ENCODE measurements around the gene CYP39A1. TPM values are rescaled to one million over a fixed set of nuclear protein-coding genes. Genes with fewer than 3 reads are reported as not detected.

Gene CYP39A1
- polyA plus RNA-seq, 3 donors from 2014 or later, result not detected

- Mint-ChIP-seq H3K27ac (no peak overlapping the region), H3K4me3 (no peak overlapping the region), H3K36me3 (no peaks in the 10 kb centered on the region), H3K4me1 (no peaks in the 10 kb centered on the region), H3K27me3 (ENCODE audit: low read depth in 3 of 3) (peaks cover 4 to 9% (median 9%) of the 10 kb centered on the region in 3 donors), H3K9me3 (peaks cover 0 to 6% (median 0%) of the 10 kb centered on the region in 6 donors)
- DNase-seq, result no peak
These were observed 60.6 kb downstream of the CYP39A1 start for GRCh38 chr6:46592046-46592445.

GRCh38 chr6:46590765-46591164 is 61.9 kb downstream of the CYP39A1 start:
- peaks cover 4 to 9% (median 6%) of the 10 kb centered on the region in 3 donors for H3K27me3 Mint-ChIP-seq (ENCODE audit: low read depth in 3 of 3)
- H3K9me3 Mint-ChIP-seq, result peaks cover 0 to 6% (median 0%) of the 10 kb centered on the region in 6 donors
- no peaks in the 10 kb centered on the region for H3K36me3 Mint-ChIP-seq
- H3K4me3 Mint-ChIP-seq, result no peak overlapping the region
- no peak for DNase-seq
- no peaks in the 10 kb centered on the region for H3K4me1 Mint-ChIP-seq
- no peak overlapping the region for H3K27ac Mint-ChIP-seq

- no peak overlapping the region for H3K27ac Mint-ChIP-seq
- no peak overlapping the region for H3K4me3 Mint-ChIP-seq
- H3K4me1 Mint-ChIP-seq, result no peaks in the 10 kb centered on the region
- peaks cover 0 to 2% (median 0%) of the 10 kb centered on the region in 6 donors for H3K9me3 Mint-ChIP-seq
- H3K36me3 Mint-ChIP-seq, result no peaks in the 10 kb centered on the region
- peaks cover 3 to 7% (median 4%) of the 10 kb centered on the region in 3 donors for H3K27me3 Mint-ChIP-seq (ENCODE audit: low read depth in 3 of 3)
- no peak for DNase-seq
These were observed 65.7 kb downstream of the CYP39A1 start for GRCh38 chr6:46586906-46587305.

GRCh38 chr6:46584586-46584985 is 68.0 kb downstream of the CYP39A1 start:
- Mint-ChIP-seq H3K4me1 (no peaks in the 10 kb centered on the region), H3K4me3 (no peak overlapping the region), H3K27me3 (ENCODE audit: low read depth in 3 of 3) (peaks cover 3 to 6% (median 4%) of the 10 kb centered on the region in 3 donors), H3K27ac (no peak overlapping the region), H3K36me3 (no peaks in the 10 kb centered on the region), H3K9me3 (peaks cover 0 to 2% (median 0%) of the 10 kb centered on the region in 6 donors)
- DNase-seq, result no peak

GRCh38 chr6:46583721-46584120 is 68.9 kb downstream of the CYP39A1 start:
- H3K27ac Mint-ChIP-seq, result no peak overlapping the region
- H3K9me3 Mint-ChIP-seq, result peaks cover 0 to 2% (median 0%) of the 10 kb centered on the region in 6 donors
- peaks cover 3 to 6% (median 4%) of the 10 kb centered on the region in 3 donors for H3K27me3 Mint-ChIP-seq (ENCODE audit: low read depth in 3 of 3)
- no peaks in the 10 kb centered on the region for H3K4me1 Mint-ChIP-seq
- H3K4me3 Mint-ChIP-seq, result no peak overlapping the region
- DNase-seq, result no peak
- no peaks in the 10 kb centered on the region for H3K36me3 Mint-ChIP-seq

GRCh38 chr6:46583081-46583480 is 69.5 kb downstream of the CYP39A1 start:
- no peak for DNase-seq
- no peaks in the 10 kb centered on the region for H3K4me1 Mint-ChIP-seq
- H3K27ac Mint-ChIP-seq, result no peak overlapping the region
- H3K27me3 Mint-ChIP-seq (ENCODE audit: low read depth in 3 of 3), result peaks cover 3 to 6% (median 4%) of the 10 kb centered on the region in 3 donors
- peaks cover 0 to 4% (median 0%) of the 10 kb centered on the region in 6 donors for H3K9me3 Mint-ChIP-seq
- no peak overlapping the region for H3K4me3 Mint-ChIP-seq
- no peaks in the 10 kb centered on the region for H3K36me3 Mint-ChIP-seq

GRCh38 chr6:46581459-46582177 is 71.0 kb downstream of the CYP39A1 start:
- Mint-ChIP-seq H3K27me3 (ENCODE audit: low read depth in 3 of 3) (peaks cover 3 to 6% (median 4%) of the 10 kb centered on the region in 3 donors), H3K27ac (no peak overlapping the region), H3K4me1 (no peaks in the 10 kb centered on the region), H3K4me3 (no peak overlapping the region), H3K9me3 (peaks cover 0 to 5% (median 0%) of the 10 kb centered on the region in 6 donors), H3K36me3 (no peaks in the 10 kb centered on the region)
- DNase-seq, result no peak

GRCh38 chr6:46575530-46575929 is 77.1 kb downstream of the CYP39A1 start:
- peaks cover 2 to 11% (median 10%) of the 10 kb centered on the region in 6 donors for H3K9me3 Mint-ChIP-seq
- no peaks in the 10 kb centered on the region for H3K4me1 Mint-ChIP-seq
- H3K36me3 Mint-ChIP-seq, result no peaks in the 10 kb centered on the region
- DNase-seq, result no peak
- H3K27ac Mint-ChIP-seq, result no peak overlapping the region
- H3K27me3 Mint-ChIP-seq (ENCODE audit: low read depth in 3 of 3), result peaks cover 2 to 12% (median 6%) of the 10 kb centered on the region in 3 donors
- no peak overlapping the region for H3K4me3 Mint-ChIP-seq

GRCh38 chr6:46573140-46573539 is 79.5 kb downstream of the CYP39A1 start:
- Mint-ChIP-seq H3K27ac (no peak overlapping the region), H3K36me3 (no peaks in the 10 kb centered on the region), H3K4me1 (no peaks in the 10 kb centered on the region), H3K4me3 (no peak overlapping the region), H3K27me3 (ENCODE audit: low read depth in 3 of 3) (peaks cover 2 to 12% (median 4%) of the 10 kb centered on the region in 3 donors), H3K9me3 (peaks cover 2 to 10% (median 10%) of the 10 kb centered on the region in 6 donors)
- DNase-seq, result no peak

GRCh38 chr6:46565531-46565930 is 87.1 kb downstream of the CYP39A1 start:
- Mint-ChIP-seq H3K4me3 (no peak overlapping the region), H3K27me3 (ENCODE audit: low read depth in 3 of 3) (peaks cover 2 to 4% (median 2%) of the 10 kb centered on the region in 3 donors), H3K27ac (no peak overlapping the region), H3K4me1 (no peaks in the 10 kb centered on the region), H3K9me3 (peaks cover 0 to 3% (median 0%) of the 10 kb centered on the region in 6 donors), H3K36me3 (no peaks in the 10 kb centered on the region)
- DNase-seq, result no peak

- peaks cover 0 to 3% (median 0%) of the 10 kb centered on the region in 6 donors for H3K9me3 Mint-ChIP-seq
- DNase-seq, result no peak
- H3K27ac Mint-ChIP-seq, result no peak overlapping the region
- peaks cover 2 to 6% (median 2%) of the 10 kb centered on the region in 3 donors for H3K27me3 Mint-ChIP-seq (ENCODE audit: low read depth in 3 of 3)
- no peaks in the 10 kb centered on the region for H3K36me3 Mint-ChIP-seq
- no peak overlapping the region for H3K4me3 Mint-ChIP-seq
- no peaks in the 10 kb centered on the region for H3K4me1 Mint-ChIP-seq
These were observed 88.7 kb downstream of the CYP39A1 start for GRCh38 chr6:46563924-46564323.

- Mint-ChIP-seq H3K27ac (no peak overlapping the region), H3K4me3 (no peak overlapping the region), H3K4me1 (no peaks in the 10 kb centered on the region), H3K36me3 (no peaks in the 10 kb centered on the region), H3K27me3 (ENCODE audit: low read depth in 3 of 3) (peaks cover 0 to 6% (median 3%) of the 10 kb centered on the region in 3 donors), H3K9me3 (no peaks in the 10 kb centered on the region)
- DNase-seq, result no peak
These were observed 96.6 kb downstream of the CYP39A1 start for GRCh38 chr6:46556053-46556452.

GRCh38 chr6:46555129-46555528 is 97.5 kb downstream of the CYP39A1 start:
- Mint-ChIP-seq H3K27me3 (ENCODE audit: low read depth in 3 of 3) (peaks cover 0 to 7% (median 3%) of the 10 kb centered on the region in 3 donors), H3K4me1 (no peaks in the 10 kb centered on the region), H3K36me3 (no peaks in the 10 kb centered on the region), H3K9me3 (no peaks in the 10 kb centered on the region), H3K4me3 (no peak overlapping the region), H3K27ac (no peak overlapping the region)
- DNase-seq, result no peak

- H3K9me3 Mint-ChIP-seq, result peaks cover 0 to 5% (median 0%) of the 10 kb centered on the region in 6 donors
- H3K4me1 Mint-ChIP-seq, result no peaks in the 10 kb centered on the region
- H3K4me3 Mint-ChIP-seq, result no peak overlapping the region
- no peaks in the 10 kb centered on the region for H3K36me3 Mint-ChIP-seq
- H3K27me3 Mint-ChIP-seq (ENCODE audit: low read depth in 3 of 3), result peaks cover 0 to 10% (median 4%) of the 10 kb centered on the region in 3 donors
- no peak for DNase-seq
- H3K27ac Mint-ChIP-seq, result no peak overlapping the region
These were observed 103.5 kb downstream of the CYP39A1 start for GRCh38 chr6:46549155-46549554.

All from immature natural killer cell (primary cell).